Muscle layer of colon (tissue), 2 donors: ENCODE data around the gene AQP1.
A peak's percentile ranks its signal among the peaks of the same experiment; 100 is the strongest.

Source experiments
- H3K27ac ChIP-seq: one replicate; pipeline ENCODE4 v1.7.0; 2013; ENCODE audit warnings: low read depth, mild to moderate bottlenecking, low read length, moderate library complexity
- H3K27me3 ChIP-seq, 2 donors: one replicate each; pipeline ENCODE4 v1.7.0; 2013; ENCODE audit warnings: low read length in 2 of 2, mild to moderate bottlenecking in 2 of 2; ENCODE audit not compliant: insufficient read depth in 2 of 2, control insufficient read depth in 1 of 2
- H3K36me3 ChIP-seq: one replicate; pipeline ENCODE4 v1.7.0; 2013; ENCODE audit warnings: mild to moderate bottlenecking, low read length; ENCODE audit not compliant: insufficient read depth
- H3K4me1 ChIP-seq: one replicate; pipeline ENCODE4 v1.7.0; 2013; ENCODE audit warnings: mild to moderate bottlenecking, low read length; ENCODE audit not compliant: insufficient read depth
- H3K4me3 ChIP-seq, 2 donors: one replicate each; pipeline ENCODE4 v1.7.0; 2013; ENCODE audit warnings: low read length in 2 of 2, low read depth in 1 of 2, mild to moderate bottlenecking in 1 of 2, moderate library complexity in 1 of 2
- H3K9ac ChIP-seq: one replicate; pipeline ENCODE4 v1.7.0; 2013; ENCODE audit warnings: low read length
- H3K9me3 ChIP-seq: one replicate; pipeline ENCODE4 v1.7.0; 2013; ENCODE audit warnings: mild to moderate bottlenecking, low read length
- donor health status: abdominal sarcoma.
- donor health status: Adenocarcinoma of cecum.

The AQP1 gene

DNA sequence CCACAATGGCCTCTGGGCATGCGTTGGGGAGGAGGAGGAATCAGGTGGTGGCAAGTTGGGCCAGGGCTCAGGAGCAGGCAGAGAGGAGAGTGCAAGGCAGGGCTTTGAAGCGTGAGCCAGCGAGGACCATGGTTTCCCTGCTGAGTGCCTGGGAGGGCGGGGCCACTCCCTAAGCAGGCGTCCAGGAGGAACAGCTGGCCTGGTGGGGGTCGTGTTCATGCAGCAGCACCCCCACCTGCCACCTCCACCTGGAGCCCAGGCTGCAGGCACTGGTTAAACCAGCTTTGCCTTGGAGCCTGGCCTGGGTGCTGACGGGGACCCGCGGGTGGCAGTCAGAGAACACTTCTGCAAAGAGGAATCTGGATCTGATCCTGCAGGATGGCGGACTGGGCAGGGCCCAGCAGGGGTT is 24.2 kb upstream of the AQP1 start:
- Histone ChIP-seq H3K4me3 (no peak overlapping the region), H3K4me1 (peaks cover 40% of the 10 kb centered on the region), H3K9ac (no peak overlapping the region), H3K9me3 (no peaks in the 10 kb centered on the region), H3K36me3 (peaks cover 7% of the 10 kb centered on the region), H3K27ac (peak overlapping the region; percentile 56), H3K27me3 (no peaks in the 10 kb centered on the region)

DNA sequence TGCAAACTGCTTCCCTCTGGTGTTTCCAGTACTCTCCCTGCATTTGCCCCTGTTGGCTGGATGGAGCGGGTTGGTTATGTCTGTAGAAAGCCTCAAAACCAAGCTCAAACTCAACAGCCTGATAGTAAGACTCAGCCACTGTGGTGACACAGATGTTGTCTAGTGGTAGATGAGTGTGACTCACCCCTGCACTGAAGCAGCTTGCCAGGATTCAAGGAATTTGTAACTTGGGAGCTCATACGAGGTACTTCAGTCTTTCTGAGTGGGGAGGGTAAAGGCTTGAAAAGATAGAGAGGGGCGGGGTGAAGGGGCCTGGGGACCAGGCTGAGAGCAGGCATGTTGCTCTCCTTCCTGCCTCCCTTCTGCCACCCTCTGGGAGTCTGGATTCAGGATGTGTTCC is 22.9 kb upstream of the AQP1 start:
- H3K27ac ChIP-seq = peak overlapping the region; percentile 56
- no peaks in the 10 kb centered on the region for H3K27me3 ChIP-seq
- peaks cover 7% of the 10 kb centered on the region for H3K36me3 ChIP-seq
- no peak overlapping the region for H3K4me3 ChIP-seq
- no peaks in the 10 kb centered on the region for H3K9me3 ChIP-seq
- peaks cover 50% of the 10 kb centered on the region for H3K4me1 ChIP-seq
- H3K9ac ChIP-seq = no peak overlapping the region

DNA sequence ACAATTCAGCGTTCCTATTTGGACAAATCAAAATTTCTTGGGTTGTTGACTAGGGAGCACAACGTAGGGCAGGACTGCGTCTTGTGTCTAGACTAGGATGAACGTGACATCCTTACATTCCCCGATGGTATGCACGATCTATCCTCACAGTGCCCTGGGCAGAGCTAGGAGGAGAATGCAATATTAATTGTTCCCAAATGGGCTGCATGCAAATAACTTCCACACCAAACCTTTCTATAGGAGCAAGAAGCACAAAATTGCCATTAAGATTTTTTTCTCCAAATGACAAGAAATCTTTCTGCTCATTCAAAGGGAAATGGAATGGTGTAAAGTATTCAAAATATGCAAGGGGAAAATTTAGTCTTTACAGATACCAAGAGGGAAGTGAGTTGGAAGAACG is 21.4 kb upstream of the AQP1 start:
- H3K36me3 ChIP-seq = peaks cover 7% of the 10 kb centered on the region
- H3K4me1 ChIP-seq = peaks cover 52% of the 10 kb centered on the region
- no peaks in the 10 kb centered on the region for H3K27me3 ChIP-seq
- H3K9me3 ChIP-seq = no peaks in the 10 kb centered on the region
- no peak overlapping the region for H3K9ac ChIP-seq
- no peak overlapping the region for H3K4me3 ChIP-seq
- H3K27ac ChIP-seq = no peak overlapping the region

DNA sequence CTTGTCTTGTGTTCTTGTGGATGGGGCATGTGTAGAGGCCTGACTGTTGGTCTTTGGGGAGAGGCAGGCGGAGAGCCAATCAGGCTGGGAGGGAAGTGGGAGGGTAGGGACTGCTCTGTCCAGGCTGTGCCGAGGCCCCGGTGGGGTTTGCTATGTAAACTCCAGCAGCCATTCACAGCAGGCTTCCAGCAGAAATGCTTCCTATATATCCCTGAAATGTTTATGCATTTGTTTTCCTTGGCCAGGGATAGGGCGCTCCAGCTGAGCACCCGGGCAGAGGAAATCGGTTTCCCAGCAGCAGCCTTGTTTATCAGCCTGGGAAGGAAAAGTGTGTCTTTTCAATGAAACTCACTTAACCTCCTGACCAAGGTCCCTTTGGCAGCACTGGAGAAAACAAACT is 18.3 kb upstream of the AQP1 start:
- no peak overlapping the region for H3K27ac ChIP-seq
- H3K4me3 ChIP-seq = no peak overlapping the region
- peaks cover 7% of the 10 kb centered on the region for H3K36me3 ChIP-seq
- H3K4me1 ChIP-seq = peaks cover 30% of the 10 kb centered on the region
- H3K9ac ChIP-seq = no peak overlapping the region
- no peaks in the 10 kb centered on the region for H3K27me3 ChIP-seq
- H3K9me3 ChIP-seq = no peaks in the 10 kb centered on the region

DNA sequence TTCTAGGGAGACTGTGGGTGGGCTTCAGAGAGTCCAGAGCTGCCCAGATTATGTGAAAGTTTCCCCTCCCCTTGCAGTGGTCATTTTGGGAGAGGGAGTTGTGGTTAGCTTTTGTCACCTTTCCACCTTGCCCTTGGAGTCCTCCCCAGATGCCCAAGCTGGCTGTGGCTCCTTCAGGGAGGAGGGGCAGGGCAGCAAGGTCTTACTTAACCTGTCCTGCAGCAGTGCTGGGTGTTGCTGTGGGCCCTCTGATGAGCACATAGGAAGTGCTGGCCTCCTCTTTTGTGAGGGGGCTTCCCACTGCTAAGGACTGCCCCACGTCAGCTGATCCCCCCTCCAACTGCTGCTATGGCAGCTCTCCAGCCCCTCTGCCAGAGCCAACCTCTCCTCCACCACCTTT is 17.6 kb upstream of the AQP1 start:
- Histone ChIP-seq H3K36me3 (peaks cover 7% of the 10 kb centered on the region), H3K9me3 (no peaks in the 10 kb centered on the region), H3K4me3 (no peak overlapping the region), H3K27ac (no peak overlapping the region), H3K4me1 (peaks cover 23% of the 10 kb centered on the region), H3K9ac (no peak overlapping the region), H3K27me3 (no peaks in the 10 kb centered on the region)

DNA sequence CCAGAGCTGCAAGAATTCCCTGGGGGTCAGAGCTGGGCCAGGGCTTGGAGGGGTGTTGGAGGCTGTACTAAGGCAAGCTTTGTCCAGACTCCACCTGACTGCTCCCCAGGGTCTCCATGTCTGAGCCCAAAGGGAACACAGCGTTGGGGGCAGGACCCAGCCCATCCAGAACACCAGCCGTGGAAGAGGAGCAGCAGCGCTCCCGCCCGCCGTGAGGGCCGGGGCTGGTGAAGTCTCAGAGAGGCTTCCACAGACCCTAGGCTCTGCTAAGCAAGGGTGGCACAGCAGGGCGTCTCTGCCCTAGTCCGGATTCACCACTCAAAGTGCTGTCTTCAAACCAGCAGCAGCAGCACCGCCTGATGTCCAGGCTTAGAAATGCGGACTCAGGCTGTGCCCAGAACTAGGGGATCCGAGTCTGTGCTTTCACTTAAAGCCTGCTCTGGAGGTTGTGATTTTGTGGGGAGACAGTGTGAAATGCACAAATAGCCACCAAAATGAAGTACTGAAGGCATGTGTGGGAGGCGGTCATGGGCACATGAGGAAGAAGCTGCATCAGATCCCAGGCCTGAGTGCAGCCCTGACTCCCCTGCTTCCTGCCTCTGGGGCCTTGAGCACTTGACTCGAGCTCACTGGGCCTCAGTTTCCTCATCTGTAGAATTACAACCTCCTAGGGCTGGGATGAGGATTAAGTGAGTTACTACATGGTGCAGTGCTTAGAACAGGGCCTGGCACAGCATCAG is 16.6 kb upstream of the AQP1 start:
- no peak overlapping the region for H3K9ac ChIP-seq
- peaks cover 17% of the 10 kb centered on the region for H3K4me1 ChIP-seq
- H3K36me3 ChIP-seq = peaks cover 7% of the 10 kb centered on the region
- H3K4me3 ChIP-seq = no peak overlapping the region
- no peaks in the 10 kb centered on the region for H3K9me3 ChIP-seq
- H3K27me3 ChIP-seq = no peaks in the 10 kb centered on the region
- H3K27ac ChIP-seq = no peak overlapping the region

DNA sequence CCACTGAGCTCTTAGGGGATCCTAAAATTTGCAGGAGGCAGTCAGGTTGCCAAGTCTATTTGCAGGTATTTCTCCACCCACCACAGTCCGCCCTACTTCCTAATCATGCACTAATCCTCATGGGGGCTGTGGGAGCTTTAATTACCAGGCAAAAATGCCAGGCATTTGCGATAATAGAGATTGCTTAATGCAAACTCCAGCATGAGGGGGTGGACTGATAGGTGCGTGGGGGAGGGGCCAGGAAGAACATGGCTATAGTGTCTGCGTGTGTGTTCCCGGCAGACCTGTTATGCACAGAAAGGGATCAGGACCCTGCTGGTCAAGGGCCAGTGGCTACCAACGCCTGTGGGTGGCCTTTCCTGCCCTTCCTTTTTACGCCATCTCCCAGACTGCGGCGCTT is 15.6 kb upstream of the AQP1 start:
- no peak overlapping the region for H3K9ac ChIP-seq
- peaks cover 17% of the 10 kb centered on the region for H3K4me1 ChIP-seq
- H3K9me3 ChIP-seq = no peaks in the 10 kb centered on the region
- H3K27ac ChIP-seq = no peak overlapping the region
- H3K27me3 ChIP-seq = no peaks in the 10 kb centered on the region
- no peak overlapping the region for H3K4me3 ChIP-seq
- peaks cover 7% of the 10 kb centered on the region for H3K36me3 ChIP-seq

DNA sequence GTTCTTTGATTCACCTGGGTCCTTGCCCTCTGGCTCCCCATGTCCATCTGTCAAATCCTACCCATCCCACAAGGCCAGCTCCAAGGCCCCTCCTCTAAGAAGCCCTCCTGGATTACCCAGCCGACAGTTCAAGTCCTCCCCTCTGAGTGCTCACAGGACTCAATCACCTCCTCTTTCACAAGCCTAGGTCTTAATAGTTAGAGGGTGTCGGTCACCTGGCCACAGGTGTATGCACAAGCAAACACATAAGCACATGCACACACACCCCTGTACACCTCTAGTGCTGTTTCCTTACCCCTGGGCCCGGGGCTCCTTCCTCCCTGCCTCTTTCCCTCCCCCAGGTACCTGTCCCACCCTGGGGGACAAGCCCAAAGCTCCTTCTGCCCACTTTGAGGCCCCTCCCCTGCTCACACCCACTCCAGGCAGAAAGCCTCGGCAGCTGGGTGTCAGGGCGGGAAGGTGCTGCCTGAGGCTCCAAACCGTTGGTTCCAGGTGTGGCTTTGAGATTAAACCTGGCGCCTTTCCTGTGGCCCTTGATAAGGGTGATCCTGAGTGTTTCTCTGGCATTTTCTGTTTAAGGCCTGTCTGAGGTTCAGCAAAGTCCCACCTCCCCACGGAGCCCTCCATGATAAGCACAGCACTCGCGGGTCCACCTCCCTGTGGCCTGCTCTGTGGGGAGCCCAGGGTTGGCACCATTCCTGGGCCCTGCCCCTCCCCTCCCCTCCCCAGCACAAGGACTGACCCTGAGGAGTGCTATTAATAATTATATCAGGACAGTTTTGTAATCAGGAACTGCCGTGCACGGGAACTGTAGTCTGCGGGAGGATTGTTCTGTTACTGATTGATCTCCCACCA is 14.6 kb upstream of the AQP1 start:
- Histone ChIP-seq H3K9me3 (no peaks in the 10 kb centered on the region), H3K36me3 (peaks cover 3% of the 10 kb centered on the region), H3K4me1 (peaks cover 17% of the 10 kb centered on the region), H3K4me3 (no peak overlapping the region), H3K27ac (no peak overlapping the region), H3K9ac (no peak overlapping the region), H3K27me3 (no peaks in the 10 kb centered on the region)

DNA sequence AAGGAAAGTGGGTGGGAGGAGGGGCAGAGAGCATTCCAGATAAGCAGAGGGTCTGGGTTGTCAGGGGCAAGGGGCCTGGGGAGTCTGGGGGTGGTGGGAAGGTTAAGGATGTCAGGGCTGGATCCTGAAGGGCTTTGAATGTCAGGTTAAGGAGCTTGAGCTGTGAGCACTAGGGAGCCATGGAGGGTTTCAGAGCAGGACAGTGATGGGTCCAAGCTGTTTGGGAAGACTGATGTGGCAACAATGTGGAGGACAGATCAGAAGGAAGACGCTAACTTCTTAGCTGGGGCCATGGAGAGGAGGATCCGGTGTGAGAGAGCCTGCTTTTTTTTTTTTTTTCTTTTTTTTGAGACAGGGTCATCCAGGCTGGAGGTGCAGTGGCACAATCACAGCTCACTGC is 13.9 kb upstream of the AQP1 start:
- Histone ChIP-seq H3K4me1 (peaks cover 17% of the 10 kb centered on the region), H3K9ac (no peak overlapping the region), H3K4me3 (no peak overlapping the region), H3K27me3 (no peaks in the 10 kb centered on the region), H3K27ac (no peak overlapping the region), H3K36me3 (no peaks in the 10 kb centered on the region), H3K9me3 (no peaks in the 10 kb centered on the region)

DNA sequence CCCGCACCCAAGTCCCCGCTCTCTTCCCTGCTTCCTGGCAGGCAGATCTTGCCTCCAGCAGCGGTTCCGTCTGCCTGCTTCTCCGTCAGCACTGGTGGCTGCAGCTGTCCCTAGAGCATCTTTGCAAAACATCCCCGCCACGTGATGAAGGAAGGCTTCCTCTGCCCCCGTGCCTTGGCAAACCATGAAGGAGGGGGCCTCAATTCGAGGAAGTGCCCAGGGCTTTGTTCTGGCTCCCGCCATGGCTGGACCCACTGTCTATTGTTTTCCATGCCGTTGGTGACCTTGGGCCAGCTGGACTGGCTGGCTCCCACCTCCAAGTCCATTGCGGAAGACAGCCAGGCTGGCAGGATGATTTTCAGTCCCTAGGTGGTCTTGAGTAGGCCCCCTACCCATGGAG is 13.2 kb upstream of the AQP1 start:
- Histone ChIP-seq H3K27ac (no peak overlapping the region), H3K4me1 (peaks cover 11% of the 10 kb centered on the region), H3K36me3 (no peaks in the 10 kb centered on the region), H3K27me3 (no peaks in the 10 kb centered on the region), H3K4me3 (no peak overlapping the region), H3K9ac (no peak overlapping the region), H3K9me3 (no peaks in the 10 kb centered on the region)

DNA sequence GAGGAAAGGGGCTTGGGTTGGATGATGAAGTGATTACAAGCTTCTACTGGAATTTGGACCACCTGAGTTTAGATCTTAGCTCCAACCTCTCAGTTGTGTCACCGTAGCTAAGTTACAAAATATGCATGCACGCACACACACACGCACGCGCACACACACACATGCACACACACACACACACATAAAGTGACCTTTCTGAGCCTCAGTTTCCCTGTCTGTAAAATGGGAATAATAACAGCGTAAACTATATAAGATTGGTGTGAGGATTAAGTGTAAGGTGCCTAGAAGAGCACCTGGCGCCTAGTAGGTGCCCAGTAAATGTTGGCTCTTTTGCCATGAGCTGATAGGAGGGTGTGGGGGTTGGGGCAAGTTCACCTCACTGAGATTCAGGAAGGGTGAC is 12.6 kb upstream of the AQP1 start:
- H3K9ac ChIP-seq = no peak overlapping the region
- no peaks in the 10 kb centered on the region for H3K9me3 ChIP-seq
- no peak overlapping the region for H3K27ac ChIP-seq
- no peak overlapping the region for H3K4me3 ChIP-seq
- peaks cover 5% of the 10 kb centered on the region for H3K4me1 ChIP-seq
- no peaks in the 10 kb centered on the region for H3K36me3 ChIP-seq
- no peaks in the 10 kb centered on the region for H3K27me3 ChIP-seq
